ENCODE data around the gene UBR7. TPM values are rescaled to one million over a fixed set of nuclear protein-coding genes. Genes with fewer than 3 reads are reported as not detected.

Gene UBR7
- total RNA-seq, 1 donor from 2014 or later: 24.8 TPM

GRCh38 chr14:93207468-93208308 lies 632 bp downstream of the UBR7 start:
- H3K4me3 ChIP-seq (ENCODE audit: low read depth, low read length): peak overlapping the region; percentile 94
- DNase-seq (ENCODE audit: low read depth): no peak
- TF ChIP-seq CTCF (conservative IDR thresholded peaks at IDR 0.05; ENCODE audit: low read depth, low read length): peak; percentile 48

DNA sequence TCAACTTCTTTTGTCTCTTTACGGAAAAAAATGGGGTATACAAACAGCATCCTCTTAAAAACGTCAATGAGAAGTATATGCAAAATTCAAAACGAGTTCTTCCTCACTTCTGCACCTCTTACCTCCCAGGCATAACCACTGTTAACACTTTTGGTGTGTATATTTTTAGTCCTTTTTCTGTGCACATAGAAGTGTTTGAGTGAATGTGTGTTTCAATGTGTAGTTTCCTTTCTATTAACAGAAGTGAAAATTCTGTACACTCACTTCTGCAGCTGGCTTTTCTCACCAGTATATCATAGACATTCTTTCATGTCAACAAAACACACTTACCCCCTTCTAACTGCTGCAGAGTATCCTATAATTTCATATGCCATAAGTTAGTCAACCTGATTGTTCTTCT lies 5.4 kb downstream of the UBR7 start:
- no peak for DNase-seq (ENCODE audit: low read depth)
- H3K4me3 ChIP-seq (ENCODE audit: low read depth, low read length): no peak overlapping the region
- no peak for TF ChIP-seq CTCF (conservative IDR thresholded peaks at IDR 0.05; ENCODE audit: low read depth, low read length)

- no peak for DNase-seq (ENCODE audit: low read depth)
- no peak overlapping the region for H3K4me3 ChIP-seq (ENCODE audit: low read depth, low read length)
- no peak for TF ChIP-seq CTCF (conservative IDR thresholded peaks at IDR 0.05; ENCODE audit: low read depth, low read length)
Observed at GRCh38 chr14:93214598-93214997, 7.5 kb downstream of the UBR7 start.

GRCh38 chr14:93219103-93219726 lies 12.2 kb downstream of the UBR7 start:
- no peak overlapping the region for H3K4me3 ChIP-seq (ENCODE audit: low read depth, low read length)
- DNase-seq (ENCODE audit: low read depth): peak; percentile 22
- TF ChIP-seq CTCF (conservative IDR thresholded peaks at IDR 0.05; ENCODE audit: low read depth, low read length): peak; percentile 85

- no peak for DNase-seq (ENCODE audit: low read depth)
- no peak for TF ChIP-seq CTCF (conservative IDR thresholded peaks at IDR 0.05; ENCODE audit: low read depth, low read length)
- no peak overlapping the region for H3K4me3 ChIP-seq (ENCODE audit: low read depth, low read length)
Observed at GRCh38 chr14:93220509-93220908, 13.5 kb downstream of the UBR7 start.

DNA sequence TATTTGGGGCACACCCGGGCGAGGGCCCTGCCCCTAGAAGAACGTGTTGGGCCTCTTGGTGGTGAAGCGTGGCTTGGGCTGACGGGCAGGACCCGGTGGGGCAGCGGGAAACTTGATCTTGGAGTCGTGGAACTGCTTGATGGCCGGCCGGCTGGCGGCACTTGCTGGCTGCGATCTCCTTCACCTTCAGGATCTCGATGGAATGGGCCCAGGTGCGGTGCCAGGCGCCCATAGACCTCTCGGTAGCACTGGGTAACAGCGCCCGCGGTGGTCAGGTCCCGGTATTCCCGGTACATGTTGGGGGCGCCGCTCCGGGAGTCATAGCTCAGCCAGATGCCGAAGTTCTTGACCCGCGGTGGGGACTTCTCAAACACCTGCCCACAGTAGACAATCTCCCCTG lies 16.5 kb downstream of the UBR7 start:
- no peak overlapping the region for H3K4me3 ChIP-seq (ENCODE audit: low read depth, low read length)
- TF ChIP-seq CTCF (conservative IDR thresholded peaks at IDR 0.05; ENCODE audit: low read depth, low read length): no peak
- DNase-seq (ENCODE audit: low read depth): no peak

Measured in epithelial cell of proximal tubule (primary cell).